HepG2 (cell line): ENCODE results near the gene C14orf93. TPM values are rescaled to one million over a fixed set of nuclear protein-coding genes. Genes with fewer than 3 reads are reported as not detected.

Source experiments
- BRCA1 ChIP-seq: sonication (generic); formaldehyde crosslinking; IDR thresholded peaks from 2 replicates; pipeline ENCODE4 v1.4.0; 2020; ENCODE audit warnings: missing genetic modification reagents
- CAMTA2 ChIP-seq: sonication (generic); formaldehyde crosslinking; IDR thresholded peaks from 2 replicates; pipeline ENCODE4 v1.4.0; 2020; ENCODE audit warnings: mild to moderate bottlenecking, missing genetic modification reagents, borderline replicate concordance
- CBX1 ChIP-seq: IDR thresholded peaks from one replicate; pipeline ENCODE4 v1.6.1; 2016; ENCODE audit warnings: antibody characterized with exemption, low read depth
- CREB1 ChIP-seq, 2 experiments: fragments of 450-650 bp in 1 of 2; IDR thresholded peaks; 2 replicates each; pipeline ENCODE4 v1.6.1; 2016 to 2017; ENCODE audit warnings: control low read depth in 1 of 2, mild to moderate bottlenecking in 1 of 2, missing compliant biosample characterization in 1 of 2, missing genetic modification characterization in 1 of 2
- GATAD2A ChIP-seq: IDR thresholded peaks from 2 replicates; pipeline ENCODE4 v1.6.1; 2016
- JUND ChIP-seq: sonication (generic); formaldehyde crosslinking; IDR thresholded peaks from 2 replicates; pipeline ENCODE4 v1.8.0; 2022; ENCODE audit warnings: mild to moderate bottlenecking, missing genetic modification reagents
- NFKBIZ ChIP-seq: IDR thresholded peaks from 2 replicates; pipeline ENCODE4 v1.6.1; 2018; ENCODE audit warnings: missing genetic modification reagents, missing compliant biosample characterization
- NFRKB ChIP-seq: fragments of 450-650 bp; IDR thresholded peaks from 2 replicates; pipeline ENCODE4 v1.6.1; 2017
- PTBP1 ChIP-seq: fragments of 200-400 bp; formaldehyde crosslinking; IDR thresholded peaks from 2 replicates; pipeline ENCODE4 v1.6.1; 2018; ENCODE audit warnings: low read length, low read depth; ENCODE audit not compliant: poor library complexity, severe bottlenecking
- RBM39 ChIP-seq: fragments of 200-400 bp; formaldehyde crosslinking; IDR thresholded peaks from one replicate; pipeline ENCODE4 v1.6.1; 2018; ENCODE audit warnings: antibody characterized with exemption, mild to moderate bottlenecking, low read depth, low read length; ENCODE audit not compliant: poor library complexity, severe bottlenecking
- REXO4 ChIP-seq: sonication (generic); formaldehyde crosslinking; IDR thresholded peaks from 2 replicates; pipeline ENCODE4 v1.8.0; 2022; ENCODE audit warnings: missing genetic modification reagents, mild to moderate bottlenecking, borderline replicate concordance
- RXRA ChIP-seq: sonication (generic); formaldehyde crosslinking; IDR thresholded peaks from 2 replicates; pipeline ENCODE4 v1.5.1; 2020; ENCODE audit warnings: missing genetic modification reagents
- SP5 ChIP-seq: IDR thresholded peaks from 2 replicates; pipeline ENCODE4 v1.6.1; 2016; ENCODE audit warnings: low read depth, borderline replicate concordance
- TGIF2 ChIP-seq: IDR thresholded peaks from 2 replicates; pipeline ENCODE4 v1.6.1; 2016; ENCODE audit warnings: control low read depth, missing compliant biosample characterization
- TP53 ChIP-seq: sonication (generic); formaldehyde crosslinking; conservative IDR thresholded peaks from 2 replicates; pipeline ENCODE4 v1.4.0; 2020; ENCODE audit warnings: missing genetic modification reagents
- U2AF1 ChIP-seq: fragments of 200-400 bp; formaldehyde crosslinking; optimal IDR thresholded peaks from 2 replicates; pipeline ENCODE3; 2017; ENCODE audit warnings: mild to moderate bottlenecking, low read depth, low read length
- YY1 ChIP-seq: IDR thresholded peaks from 2 replicates; pipeline ENCODE4 v1.6.1; 2011; ENCODE audit warnings: low read length, low read depth, moderate library complexity, mild to moderate bottlenecking; ENCODE audit not compliant: insufficient read depth, insufficient replicate concordance
- ZBTB34 ChIP-seq: sonication (generic); formaldehyde crosslinking; IDR thresholded peaks from 2 replicates; pipeline ENCODE4 v1.8.0; 2022; ENCODE audit warnings: mild to moderate bottlenecking, missing genetic modification reagents
- ZFP36L2 ChIP-seq: sonication (generic); formaldehyde crosslinking; IDR thresholded peaks from 2 replicates; pipeline ENCODE4 v1.4.0; 2020; ENCODE audit warnings: missing genetic modification reagents
- ZFP41 ChIP-seq: sonication (generic); formaldehyde crosslinking; IDR thresholded peaks from 2 replicates; pipeline ENCODE4 v1.4.0; 2020; ENCODE audit warnings: mild to moderate bottlenecking, missing genetic modification reagents, borderline replicate concordance
- ZNF260 ChIP-seq: sonication (generic); formaldehyde crosslinking; IDR thresholded peaks from 2 replicates; pipeline ENCODE4 v1.4.0; 2020; ENCODE audit warnings: missing genetic modification reagents, low read depth, mild to moderate bottlenecking, borderline replicate concordance
- ZNF546 ChIP-seq: sonication (generic); formaldehyde crosslinking; conservative IDR thresholded peaks from 2 replicates; pipeline ENCODE4 v1.8.1; 2023; ENCODE audit warnings: mild to moderate bottlenecking, missing genetic modification reagents
- ZNF558 ChIP-seq: sonication (generic); formaldehyde crosslinking; IDR thresholded peaks from 2 replicates; pipeline ENCODE4 v1.9.0; 2022; ENCODE audit warnings: mild to moderate bottlenecking, missing genetic modification reagents, borderline replicate concordance
- ZNF639 ChIP-seq: conservative IDR thresholded peaks from 2 replicates; pipeline ENCODE4 v1.6.1; 2018; ENCODE audit warnings: missing genetic modification reagents
- ZNF816 ChIP-seq: sonication (generic); formaldehyde crosslinking; IDR thresholded peaks from 2 replicates; pipeline ENCODE4 v1.8.0; 2022; ENCODE audit warnings: missing genetic modification reagents, mild to moderate bottlenecking, borderline replicate concordance
- ZSCAN12 ChIP-seq: sonication (generic); formaldehyde crosslinking; IDR thresholded peaks from 2 replicates; pipeline ENCODE4 v1.9.0; 2021; ENCODE audit warnings: mild to moderate bottlenecking, missing genetic modification reagents
- ZSCAN20 ChIP-seq: sonication (generic); formaldehyde crosslinking; IDR thresholded peaks from 2 replicates; pipeline ENCODE4 v1.4.0; 2020; ENCODE audit warnings: missing genetic modification reagents, mild to moderate bottlenecking, borderline replicate concordance
- polyA plus RNA-seq, 8 experiments: library from polyadenylated mRNA; depleted of rRNA in 3 of 8; stranded (reverse) in 7 of 8; unstranded in 1 of 8; fragments of >200 nt; fragmentation: Illumina TruSeq in 4 of 8; extraction: Trizol in 4 of 8; gene quantifications; 2 replicates each; pipeline versions ENCODE4 v1.2.1 to v1.2.3, GENCODE V29; 2011 to 2016; ENCODE audit warnings: low read depth in 4 of 8, missing spikeins in 1 of 8, mixed read lengths in 1 of 8; ENCODE audit not compliant: insufficient read depth in 1 of 8
- total RNA-seq, 5 experiments: library from RNA; depleted of rRNA; stranded (reverse); fragments of >200 nt; fragmentation: Illumina TruSeq; extraction: Trizol; gene quantifications; 2 replicates each; pipeline ENCODE4 v1.2.3, GENCODE V29; 2016; ENCODE audit warnings: low read depth in 1 of 5

The C14orf93 gene
- total and polyA plus RNA-seq, 2 of the 13 experiments (the other 11 are each of a cell fraction or from before 2014, with no cell fraction given): 11.4 to 22.5 TPM

GRCh38 chr14:23034498-23035302 is 24.8 kb upstream of the C14orf93 start, which contains the start of gene PSMB5 (continued):
- TF ChIP-seq GATAD2A (peak; percentile 61; the same call in 1 of the 2 replicates), ZNF558 (peak; percentile 96), REXO4 (CRISPR knock-in tag) (no peak), RBM39 (peak; percentile 85), CBX1 (peak; percentile 20), ZNF546 (peak; percentile 94; the same call in 1 of the 2 replicates), ZFP41 (CRISPR knock-in tag) (peak; percentile 80; the same call in 1 of the 2 replicates), YY1 (peak; percentile 97), ZFP36L2 (CRISPR knock-in tag) (peak; percentile 67), ZNF816 (CRISPR knock-in tag) (peak; percentile 31; the same call in 1 of the 2 replicates), RXRA (CRISPR knock-in tag) (peak; percentile 82), CREB1 (IDR thresholded peaks at IDR 0.05) (peak; percentile 90), CREB1 (CRISPR knock-in tag; IDR thresholded peaks at IDR 0.05) (peak; percentile 98; the same call in 1 of the 2 replicates), TGIF2 (CRISPR knock-in tag) (peak; percentile 70; the same call in 1 of the 2 replicates), ZBTB34 (peak; percentile 48; the same call in 1 of the 2 replicates), ZSCAN20 (CRISPR knock-in tag) (peak; percentile 96), NFKBIZ (CRISPR knock-in tag) (peak; percentile 43; the same call in 1 of the 2 replicates), ZNF260 (CRISPR knock-in tag) (no peak), U2AF1 (peak; percentile 96), SP5 (CRISPR knock-in tag) (peak; percentile 27; the same call in 1 of the 2 replicates), NFRKB (peak; percentile 99), PTBP1 (peak; percentile 98), ZSCAN12 (CRISPR knock-in tag) (peak; percentile 93), CAMTA2 (CRISPR knock-in tag) (peak; percentile 99; the same call in 1 of the 2 replicates), BRCA1 (CRISPR knock-in tag) (no peak; the same call in 1 of the 2 replicates), ZNF639 (CRISPR knock-in tag) (peak; percentile 90), TP53 (peak; percentile 80; the same call in 1 of the 2 replicates), JUND (no peak)
